Measurements from ENCODE around the gene CYTH3. TPM values are rescaled to one million over a fixed set of nuclear protein-coding genes. Genes with fewer than 3 reads are reported as not detected.

The CYTH3 gene
- total RNA-seq, 2 donors from 2014 or later: 83.8 to 89.4 TPM

DNA sequence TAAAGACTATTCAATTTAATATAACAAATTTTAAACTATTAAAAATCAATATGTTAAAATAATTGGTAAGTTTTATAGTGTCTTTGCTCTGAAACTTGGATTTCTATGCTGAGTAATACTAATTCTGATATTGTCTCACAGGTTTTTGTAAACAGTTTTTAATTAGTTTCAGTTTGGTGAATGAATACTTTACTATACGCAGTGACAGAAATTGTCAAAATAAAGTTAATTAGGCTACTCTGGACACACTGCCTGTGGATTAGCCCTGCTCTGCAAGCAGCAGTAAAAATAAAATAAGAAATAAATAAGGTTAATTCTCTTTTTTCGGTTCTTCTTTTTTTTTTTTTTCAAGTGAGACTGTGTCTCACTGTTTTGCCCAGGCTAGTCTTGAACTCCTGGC, 135.9 kb downstream of the CYTH3 start:
- DNase-seq (ENCODE audit: low spot score) (no peak), ATAC-seq (ENCODE audit: insufficient number of reproducible peaks, low FRiP score, low read depth) (no peak)
- Histone ChIP-seq H3K4me1 (ENCODE audit: control insufficient read depth in 1 of 2, low read depth in 2 of 2) (no peaks in the 10 kb centered on the region), H3K4me3 (no peak overlapping the region), H3K36me3 (peaks cover 16% of the 10 kb centered on the region), H3K27me3 (replicated peaks; ENCODE audit: insufficient read depth) (no peaks in the 10 kb centered on the region), H3K27ac (no peak overlapping the region), H3K9me3 (no peaks in the 10 kb centered on the region)
- TF ChIP-seq CTCF (IDR thresholded peaks at IDR 0.05): no peak

DNA sequence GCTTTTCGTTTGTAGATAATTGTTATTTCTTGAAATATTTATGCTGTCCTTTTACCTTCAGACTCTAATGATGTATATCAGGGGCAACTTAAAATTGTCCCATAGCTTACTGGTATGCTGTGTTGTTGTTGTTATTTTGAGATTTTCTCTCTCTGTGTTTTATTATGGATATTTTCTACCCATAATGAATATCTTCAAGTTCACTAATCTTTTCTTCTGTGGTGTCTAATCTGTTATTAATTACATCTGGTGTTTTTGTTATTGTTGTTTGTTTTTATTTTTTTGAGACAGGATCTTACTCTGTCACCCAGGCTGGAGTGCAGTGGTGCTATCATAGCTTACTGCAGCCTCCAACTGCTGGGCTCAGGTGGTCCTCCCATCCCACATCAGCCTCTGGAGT, 139.2 kb downstream of the CYTH3 start:
- Histone ChIP-seq H3K4me3 (no peak overlapping the region), H3K9me3 (no peaks in the 10 kb centered on the region), H3K4me1 (ENCODE audit: control insufficient read depth in 1 of 2, low read depth in 2 of 2) (no peaks in the 10 kb centered on the region), H3K36me3 (peaks cover 15% of the 10 kb centered on the region), H3K27me3 (replicated peaks; ENCODE audit: insufficient read depth) (no peaks in the 10 kb centered on the region), H3K27ac (no peak overlapping the region)
- ATAC-seq (ENCODE audit: insufficient number of reproducible peaks, low FRiP score, low read depth): no peak
- no peak for TF ChIP-seq CTCF (IDR thresholded peaks at IDR 0.05)
- DNase-seq (ENCODE audit: low spot score): no peak

DNA sequence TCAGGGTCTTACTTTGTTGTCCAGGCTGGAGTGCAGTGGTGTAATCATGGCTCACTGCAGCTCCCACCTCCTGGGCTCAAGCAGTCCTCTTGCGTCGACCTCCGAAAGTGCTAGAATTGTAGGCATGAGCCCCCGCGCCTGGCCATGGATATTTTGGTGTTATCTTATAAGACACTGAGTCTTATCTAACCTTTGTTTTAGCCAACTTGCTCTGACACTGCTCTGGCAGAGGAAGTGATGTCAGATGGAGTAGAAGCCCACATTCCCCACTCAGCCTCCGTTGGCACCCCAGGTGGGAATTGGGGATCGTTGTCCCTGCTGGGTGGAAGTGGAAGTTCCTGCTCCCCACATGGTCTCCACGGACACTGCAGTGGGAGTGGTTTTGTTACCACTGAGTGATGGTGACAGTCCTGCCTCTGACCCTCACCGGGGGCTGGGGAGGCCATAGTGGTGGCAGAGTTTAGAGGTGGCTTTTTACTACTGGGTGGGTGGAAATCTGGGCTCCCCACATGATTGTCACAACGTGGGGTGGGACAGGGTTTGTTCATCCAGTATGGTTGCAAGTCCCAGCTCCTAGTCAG, 142.3 kb downstream of the CYTH3 start:
- Histone ChIP-seq H3K36me3 (peaks cover 6% of the 10 kb centered on the region), H3K4me3 (no peak overlapping the region), H3K4me1 (ENCODE audit: control insufficient read depth in 1 of 2, low read depth in 2 of 2) (no peaks in the 10 kb centered on the region), H3K27ac (no peak overlapping the region), H3K9me3 (no peaks in the 10 kb centered on the region), H3K27me3 (replicated peaks; ENCODE audit: insufficient read depth) (no peaks in the 10 kb centered on the region)
- ATAC-seq (ENCODE audit: insufficient number of reproducible peaks, low FRiP score, low read depth) (no peak), DNase-seq (ENCODE audit: low spot score) (no peak)
- no peak for TF ChIP-seq CTCF (IDR thresholded peaks at IDR 0.05)

GRCh38 chr7:6128205-6128604, 144.2 kb downstream of the CYTH3 start:
- no peak overlapping the region for H3K27ac ChIP-seq
- no peak overlapping the region for H3K4me3 ChIP-seq
- peaks cover 13% of the 10 kb centered on the region for H3K36me3 ChIP-seq
- no peaks in the 10 kb centered on the region for H3K9me3 ChIP-seq
- DNase-seq (ENCODE audit: low spot score) (no peak), ATAC-seq (ENCODE audit: insufficient number of reproducible peaks, low FRiP score, low read depth) (no peak)
- H3K27me3 ChIP-seq (replicated peaks; ENCODE audit: insufficient read depth): no peaks in the 10 kb centered on the region
- H3K4me1 ChIP-seq (ENCODE audit: control insufficient read depth in 1 of 2, low read depth in 2 of 2): no peaks in the 10 kb centered on the region
- TF ChIP-seq CTCF (IDR thresholded peaks at IDR 0.05): no peak

DNA sequence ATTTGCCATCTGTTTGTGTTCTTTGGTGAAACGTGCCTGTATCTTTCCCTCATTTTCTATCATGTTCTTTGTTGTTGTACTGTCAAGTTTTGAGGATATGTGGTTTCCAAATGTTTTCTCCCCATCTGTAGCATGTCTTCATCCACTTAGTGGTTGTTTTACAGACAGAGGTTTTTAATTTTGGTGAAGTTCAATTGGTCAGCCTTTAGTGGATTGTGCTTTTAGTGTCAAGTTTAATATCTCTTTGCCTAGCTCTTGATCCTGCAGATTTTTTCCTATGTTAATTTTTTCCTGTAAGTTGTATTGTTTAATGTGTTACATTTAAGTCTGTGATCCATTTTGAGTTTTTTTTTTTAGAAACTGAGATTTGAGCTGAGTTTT, 145.3 kb downstream of the CYTH3 start:
- Histone ChIP-seq H3K4me1 (ENCODE audit: control insufficient read depth in 1 of 2, low read depth in 2 of 2) (no peaks in the 10 kb centered on the region), H3K27ac (no peak overlapping the region), H3K36me3 (peaks cover 22% of the 10 kb centered on the region), H3K27me3 (replicated peaks; ENCODE audit: insufficient read depth) (no peaks in the 10 kb centered on the region), H3K4me3 (no peak overlapping the region), H3K9me3 (no peaks in the 10 kb centered on the region)
- ATAC-seq (ENCODE audit: insufficient number of reproducible peaks, low FRiP score, low read depth) (no peak), DNase-seq (ENCODE audit: low spot score) (no peak)
- TF ChIP-seq CTCF (IDR thresholded peaks at IDR 0.05): no peak

All from thoracic aorta (tissue), 2 donors.